Choroid plexus epithelial cell (primary cell): ENCODE measurements around the gene TRMT1.
A peak's percentile ranks its signal among the peaks of the same experiment; 100 is the strongest.

Experiments
- DNase-seq: peaks from one replicate; pipeline ENCODE4 v3.0.0-alpha.2; 2010; ENCODE audit warnings: low read depth
- H3K4me3 ChIP-seq: 2 replicates; pipeline ENCODE4 v1.5.1; 2011; ENCODE audit warnings: low read depth, mild to moderate bottlenecking, control low read depth, low read length, moderate library complexity
- CTCF ChIP-seq: conservative IDR thresholded peaks from 2 replicates; pipeline ENCODE4 v1.5.1; 2011; ENCODE audit warnings: low read depth, mild to moderate bottlenecking, control low read depth, inconsistent platforms, low read length, moderate library complexity

The TRMT1 gene

GRCh38 chr19:13115936-13116281, 631 bp downstream of the TRMT1 start:
- peak overlapping the region; percentile 70 for H3K4me3 ChIP-seq
- TF ChIP-seq CTCF: no peak
- DNase-seq: no peak

GRCh38 chr19:13112555-13112954, 4.0 kb downstream of the TRMT1 start:
- no peak for TF ChIP-seq CTCF
- H3K4me3 ChIP-seq: no peak overlapping the region
- no peak for DNase-seq

- no peak for DNase-seq
- H3K4me3 ChIP-seq: no peak overlapping the region
- no peak for TF ChIP-seq CTCF
Measured at GRCh38 chr19:13110099-13110610, 6.4 kb downstream of the TRMT1 start.

- DNase-seq: no peak
- no peak overlapping the region for H3K4me3 ChIP-seq
- no peak for TF ChIP-seq CTCF
Measured at GRCh38 chr19:13109361-13110098, 7.0 kb downstream of the TRMT1 start.

- no peak overlapping the region for H3K4me3 ChIP-seq
- no peak for DNase-seq
- no peak for TF ChIP-seq CTCF
Measured at GRCh38 chr19:13104848-13105711, 11.5 kb downstream of the TRMT1 start.

GRCh38 chr19:13104360-13104847, 12.1 kb downstream of the TRMT1 start:
- TF ChIP-seq CTCF: peak; percentile 74
- H3K4me3 ChIP-seq: no peak overlapping the region
- DNase-seq: no peak
